DMS153 treated with DMSO at 0.1 percent for 48 hours (cell line): ENCODE data around the gene NSG1.

Experiments used
- DNase-seq: peaks from one replicate; lab custom pipeline; 2025; ENCODE audit not compliant: unreplicated experiment; lab: John Stamatoyannopoulos, UW

NSG1 gene

GRCh38 chr4:4430492-4431195 lies 43.7 kb downstream of the NSG1 start:
- no peak for DNase-seq

GRCh38 chr4:4432341-4433125 lies 45.6 kb downstream of the NSG1 start:
- DNase-seq, result no peak

- no peak for DNase-seq
Measured at GRCh38 chr4:4433941-4434340, 47.0 kb downstream of the NSG1 start.

GRCh38 chr4:4436244-4436823 lies 49.4 kb downstream of the NSG1 start:
- no peak for DNase-seq

GRCh38 chr4:4437798-4438470 lies 51.0 kb downstream of the NSG1 start:
- no peak for DNase-seq

- no peak for DNase-seq
Measured at GRCh38 chr4:4438891-4439290, 52.0 kb downstream of the NSG1 start.

- no peak for DNase-seq
Measured at GRCh38 chr4:4439782-4440181, 52.9 kb downstream of the NSG1 start.

GRCh38 chr4:4440333-4441061 lies 53.6 kb downstream of the NSG1 start:
- DNase-seq, result no peak

GRCh38 chr4:4443821-4444220 lies 56.9 kb downstream of the NSG1 start:
- DNase-seq, result no peak

- no peak for DNase-seq
Measured at GRCh38 chr4:4446434-4446833, 59.5 kb downstream of the NSG1 start.

GRCh38 chr4:4455210-4455865 lies 68.4 kb downstream of the NSG1 start:
- DNase-seq, result no peak

- DNase-seq, result no peak
Measured at GRCh38 chr4:4456351-4456750, 69.4 kb downstream of the NSG1 start.

- no peak for DNase-seq
Measured at GRCh38 chr4:4456816-4457578, 70.1 kb downstream of the NSG1 start.

- DNase-seq, result no peak
Measured at GRCh38 chr4:4457803-4458553, 71.1 kb downstream of the NSG1 start.

GRCh38 chr4:4459181-4459580 lies 72.3 kb downstream of the NSG1 start:
- DNase-seq, result no peak

GRCh38 chr4:4460759-4461158 lies 73.9 kb downstream of the NSG1 start:
- no peak for DNase-seq

GRCh38 chr4:4461178-4461577 lies 74.3 kb downstream of the NSG1 start:
- no peak for DNase-seq

GRCh38 chr4:4461850-4462249 lies 74.9 kb downstream of the NSG1 start:
- DNase-seq, result peak; percentile 16

- no peak for DNase-seq
Measured at GRCh38 chr4:4462970-4463369, 76.1 kb downstream of the NSG1 start.
